LHCN-M2 (cell line): ENCODE results near the gene SPAG5. TPM values are rescaled to one million over a fixed set of nuclear protein-coding genes. Genes with fewer than 3 reads are reported as not detected.

Experiments
- DNase-seq: peaks from one replicate; pipeline ENCODE4 v3.0.0-alpha.2; 2012; ENCODE audit warnings: low read depth
- total RNA-seq: library from RNA; depleted of rRNA; stranded (reverse); fragments of >200 nt; gene quantifications from 2 replicates; pipeline ENCODE4 v1.2.3, GENCODE V29; 2014; rRNA removed

The SPAG5 gene
- total RNA-seq, 1 experiment from 2014 or later, result 106 TPM

DNA sequence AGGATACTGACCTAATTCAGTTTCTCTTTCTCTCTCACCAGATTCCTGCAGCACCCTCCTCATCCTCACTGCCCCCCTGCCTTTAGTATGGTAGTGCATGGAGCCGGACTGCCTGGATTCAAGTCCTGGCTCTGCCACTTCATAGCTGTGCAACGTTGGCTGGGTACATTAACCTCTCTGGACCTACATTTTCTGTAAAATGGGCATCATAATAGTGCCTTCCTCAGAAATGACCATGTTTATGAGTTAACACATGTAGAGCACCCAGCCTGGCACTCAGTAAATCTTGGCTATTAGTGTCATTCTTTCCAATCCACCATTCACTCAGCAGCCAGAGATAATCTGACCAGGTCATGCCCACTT is 53.7 kb downstream of the SPAG5 start:
- no peak for DNase-seq

DNA sequence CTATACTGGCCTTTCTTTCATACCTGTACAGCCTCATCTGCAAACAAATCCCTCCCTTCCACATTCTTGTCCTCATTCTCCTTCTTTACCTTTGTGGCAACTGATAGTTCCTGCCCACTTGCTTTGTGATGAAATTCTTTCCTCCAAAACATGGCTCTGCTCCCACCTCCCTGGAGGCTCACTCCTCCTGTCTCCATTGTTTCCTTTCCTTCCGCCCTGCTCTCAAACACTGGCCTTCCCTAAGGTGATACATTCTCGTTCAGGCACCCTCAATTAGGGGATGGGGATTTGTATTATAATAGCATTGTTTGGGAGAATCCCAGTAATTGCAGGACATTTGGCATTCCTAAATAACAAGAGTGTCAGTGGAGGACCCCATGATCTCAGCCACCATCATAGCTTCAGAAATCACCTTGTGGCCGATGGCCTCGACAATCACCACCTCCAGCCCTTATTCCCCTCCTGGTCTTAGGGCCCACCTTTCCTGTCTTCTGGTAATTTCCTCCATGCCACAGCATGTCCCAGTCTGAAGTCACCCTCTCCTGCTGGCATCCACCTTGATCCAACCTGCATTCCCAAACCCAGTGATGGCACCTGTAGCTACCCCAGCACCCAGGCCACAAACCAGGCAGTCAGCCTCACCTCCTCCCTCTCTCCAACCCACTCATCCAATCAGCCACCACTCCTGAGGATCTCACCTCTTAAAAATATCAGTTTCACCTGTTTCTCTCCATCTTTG is 54.3 kb downstream of the SPAG5 start:
- DNase-seq, result no peak

DNA sequence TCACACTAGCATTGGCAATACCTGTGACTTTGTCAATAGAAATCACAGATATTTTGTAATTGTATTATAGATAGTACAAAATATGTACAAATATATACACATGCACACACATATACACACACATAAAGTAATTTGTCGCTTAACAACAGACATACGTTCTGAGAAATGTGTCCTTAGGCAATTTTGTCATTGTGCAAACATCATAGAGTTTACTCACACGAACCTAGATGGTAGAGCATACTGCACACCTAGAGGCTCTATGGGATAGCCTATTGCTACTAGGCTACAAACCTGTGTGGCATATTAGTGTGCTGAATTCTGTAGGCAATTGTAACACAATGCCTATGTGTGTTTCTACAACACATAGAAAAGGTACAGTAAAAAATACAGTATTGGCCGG is 57.4 kb downstream of the SPAG5 start:
- no peak for DNase-seq

DNA sequence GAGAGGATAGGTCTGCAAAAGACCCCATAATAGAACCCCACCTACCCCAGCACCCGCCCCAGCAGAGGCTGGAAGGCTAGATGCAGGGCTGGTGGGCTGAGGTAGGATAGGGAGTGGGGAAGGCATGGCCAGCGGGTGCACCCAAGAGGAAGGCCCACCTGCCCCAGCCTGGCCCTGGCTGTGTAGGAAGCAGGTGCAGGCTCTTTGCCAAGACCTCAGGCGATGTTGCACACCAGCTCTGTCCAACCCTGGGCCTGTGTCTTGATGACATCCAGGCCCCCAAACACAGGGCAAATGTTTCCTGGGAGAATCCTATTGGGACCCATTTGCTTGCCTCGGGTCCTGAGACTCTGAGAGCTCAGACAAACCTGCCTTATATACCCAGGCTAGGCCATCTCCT is 58.6 kb downstream of the SPAG5 start:
- DNase-seq, result no peak

DNA sequence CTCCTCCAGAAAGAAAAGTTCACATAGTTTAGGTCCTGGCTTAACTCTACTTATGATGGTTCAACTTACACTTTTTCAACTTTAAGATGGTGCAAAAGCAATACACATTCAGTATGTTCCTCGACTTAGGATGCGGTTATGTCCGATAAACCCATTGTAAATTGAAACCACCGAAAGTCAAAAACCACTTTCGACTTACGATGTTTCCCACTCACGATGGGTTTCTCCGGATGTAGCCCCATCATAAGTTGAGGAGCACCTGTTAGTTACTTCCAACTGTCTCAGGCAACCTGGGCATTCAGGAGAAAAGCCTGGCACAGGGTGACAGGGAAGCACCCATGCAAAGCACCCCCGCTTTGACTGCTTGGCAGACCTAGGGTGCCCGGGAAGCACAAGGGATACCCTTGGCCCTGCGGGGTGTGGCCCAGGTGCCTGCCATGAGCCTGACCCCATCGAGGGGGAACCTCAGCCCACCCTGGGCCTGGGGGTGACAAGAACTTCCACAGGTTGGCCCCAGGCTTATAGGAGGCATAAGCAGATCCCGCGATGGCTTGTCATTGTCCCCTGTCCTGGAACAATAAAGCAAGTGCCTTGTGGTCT is 60.4 kb downstream of the SPAG5 start:
- no peak for DNase-seq

DNA sequence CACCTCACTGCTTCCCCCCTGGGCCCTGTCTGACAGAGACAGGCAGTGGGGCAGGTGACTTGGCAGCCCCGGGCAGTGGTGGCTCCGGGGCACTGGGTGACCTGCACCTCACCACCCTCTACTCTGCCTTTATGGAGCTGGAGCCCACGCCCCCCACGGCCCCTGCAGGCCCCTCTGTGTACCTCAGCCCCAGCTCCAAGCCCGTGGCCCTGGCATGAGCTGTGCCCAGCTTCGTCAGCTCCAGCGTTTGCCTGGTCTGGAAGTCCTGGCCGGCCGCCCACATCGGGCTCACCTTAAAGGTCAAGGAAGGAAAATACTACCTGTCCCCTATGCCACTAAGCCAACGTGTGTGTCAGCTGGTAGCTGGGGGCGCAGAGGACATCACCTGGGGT is 61.6 kb downstream of the SPAG5 start:
- DNase-seq, result no peak

DNA sequence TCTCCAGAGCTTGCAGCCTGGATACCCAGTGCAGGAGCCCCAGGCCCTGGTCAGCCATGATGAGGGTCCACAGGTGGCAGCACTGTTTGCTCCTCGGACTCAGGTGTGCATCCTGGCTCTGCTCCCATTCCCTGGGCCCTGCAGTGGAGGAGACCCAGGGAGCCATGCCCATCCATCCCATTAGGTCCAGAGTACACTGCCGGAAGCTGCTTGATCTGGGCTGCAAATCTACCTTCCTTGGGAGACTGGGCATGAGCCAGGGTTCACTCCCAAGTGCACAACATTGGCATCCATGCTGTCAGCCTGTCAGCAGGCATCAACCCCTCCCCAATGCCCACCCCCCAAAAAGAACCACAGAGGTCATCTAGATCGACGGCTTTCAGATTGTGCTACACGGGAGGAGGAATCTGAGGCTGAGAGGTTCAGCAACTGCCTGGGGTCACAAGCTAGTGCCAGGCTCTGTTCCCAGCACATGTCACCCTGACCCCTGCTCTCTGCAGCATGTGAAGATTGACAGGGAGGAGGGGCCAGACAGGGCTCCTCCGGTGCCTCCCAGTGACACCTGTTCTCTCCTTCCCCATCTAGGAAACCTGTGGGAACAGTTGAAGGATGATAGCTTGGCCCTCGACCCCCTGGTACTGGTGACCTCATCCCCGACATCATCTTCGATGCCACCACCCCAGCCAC is 62.1 kb downstream of the SPAG5 start:
- no peak for DNase-seq

DNA sequence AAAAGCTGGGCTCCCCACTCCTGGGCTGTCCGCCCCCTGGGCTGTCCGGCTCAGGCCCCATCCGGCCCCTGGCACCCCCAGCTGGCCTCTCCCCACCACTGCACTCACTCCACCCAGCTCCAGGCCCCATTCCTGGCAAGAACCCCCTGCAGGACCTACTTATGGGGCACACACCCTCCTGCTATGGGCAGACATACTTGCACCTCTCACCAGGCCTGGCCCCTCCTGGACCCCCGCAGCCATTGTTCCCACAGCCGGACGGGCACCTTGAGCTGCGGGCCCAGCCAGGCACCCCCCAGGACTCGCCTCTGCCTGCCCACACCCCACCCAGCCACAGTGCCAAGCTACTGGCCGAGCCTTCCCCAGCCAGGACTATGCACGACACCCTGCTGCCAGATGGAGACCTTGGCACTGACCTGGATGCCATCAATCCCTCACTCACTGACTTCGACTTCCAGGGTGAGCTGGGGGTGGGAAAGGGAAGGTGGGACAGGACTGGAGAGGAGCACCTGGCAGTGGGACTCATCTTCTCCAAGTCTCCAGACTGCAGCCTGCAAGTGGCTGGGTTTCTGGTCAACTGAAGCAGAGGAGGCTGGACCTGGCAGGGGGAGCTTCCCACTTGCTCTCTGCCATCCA is 64.0 kb downstream of the SPAG5 start:
- no peak for DNase-seq

DNA sequence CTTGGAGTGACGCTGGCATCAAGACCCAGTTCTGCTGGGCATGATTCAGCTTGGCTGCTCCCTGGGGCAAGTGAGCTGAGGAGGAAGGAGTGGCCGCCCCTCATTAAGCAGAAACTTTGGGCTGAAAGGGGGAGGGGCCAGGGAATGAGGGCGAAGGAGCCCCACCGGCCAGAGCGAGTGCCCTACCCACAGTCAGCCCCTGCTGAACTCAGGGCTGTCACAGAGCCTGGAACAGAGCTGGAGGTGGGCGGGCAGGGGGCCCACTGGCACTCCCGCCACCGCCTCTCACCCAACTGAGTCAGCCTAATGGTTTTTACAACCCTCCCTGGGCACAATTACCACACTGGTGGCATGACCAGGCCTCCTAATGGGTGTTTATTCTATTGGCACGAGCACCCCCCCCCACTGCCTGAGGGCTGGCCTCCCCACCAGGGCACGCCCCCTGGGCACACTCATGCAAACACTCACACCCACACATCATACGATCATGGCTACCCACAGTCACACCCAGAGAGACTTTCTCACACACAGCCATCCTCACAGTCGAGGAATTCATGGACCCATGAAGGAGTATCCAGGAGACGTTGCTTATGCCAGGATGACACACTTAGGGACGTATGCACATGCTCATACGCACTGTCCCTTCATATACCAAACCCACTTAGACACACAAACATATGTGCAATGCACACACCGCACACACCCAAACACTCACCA is 65.6 kb downstream of the SPAG5 start:
- no peak for DNase-seq

DNA sequence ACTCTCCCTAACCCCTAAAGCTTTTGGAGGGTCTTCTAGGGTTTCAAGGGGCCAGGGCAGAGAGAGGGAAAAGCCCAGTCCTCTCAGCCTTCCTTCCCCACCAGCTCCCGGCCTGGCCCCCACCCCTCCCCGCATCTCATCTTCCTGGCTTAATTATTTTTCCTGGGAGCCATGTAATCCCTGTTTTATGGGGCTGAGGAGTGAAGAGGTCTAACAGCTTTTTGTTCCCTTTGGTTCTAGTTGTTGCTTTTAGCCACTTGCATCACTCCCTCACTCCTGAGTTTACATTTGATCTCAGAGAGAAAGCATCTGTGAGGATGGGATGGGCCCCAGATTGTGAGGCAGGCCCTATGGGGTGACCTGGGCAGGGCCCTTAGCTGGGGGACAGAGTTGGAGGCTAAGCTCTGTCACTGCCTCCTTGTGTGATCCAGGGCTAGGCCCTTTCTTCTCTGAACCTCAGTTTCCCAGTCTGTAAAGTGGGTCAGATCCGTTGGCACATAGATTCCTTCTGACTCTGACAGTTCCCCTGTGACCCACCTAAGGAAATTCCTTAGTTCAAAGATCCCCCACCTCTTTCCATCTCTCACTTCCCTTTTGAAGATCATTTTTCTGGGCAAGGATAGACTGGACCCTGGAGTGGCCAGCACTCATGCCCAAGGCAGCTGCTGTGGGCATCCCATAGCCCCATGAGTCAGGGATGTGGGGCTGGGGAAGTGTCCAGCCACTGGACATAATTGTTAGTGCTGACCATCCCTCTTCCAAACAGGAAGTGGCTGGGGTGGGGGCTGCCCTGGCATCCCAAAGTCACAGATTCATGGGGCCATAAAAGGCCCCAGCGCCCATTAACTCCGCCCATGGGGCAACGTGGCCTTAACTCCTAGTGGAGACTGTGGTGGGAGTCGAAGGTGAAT is 66.5 kb downstream of the SPAG5 start:
- peak; percentile 34 for DNase-seq

DNA sequence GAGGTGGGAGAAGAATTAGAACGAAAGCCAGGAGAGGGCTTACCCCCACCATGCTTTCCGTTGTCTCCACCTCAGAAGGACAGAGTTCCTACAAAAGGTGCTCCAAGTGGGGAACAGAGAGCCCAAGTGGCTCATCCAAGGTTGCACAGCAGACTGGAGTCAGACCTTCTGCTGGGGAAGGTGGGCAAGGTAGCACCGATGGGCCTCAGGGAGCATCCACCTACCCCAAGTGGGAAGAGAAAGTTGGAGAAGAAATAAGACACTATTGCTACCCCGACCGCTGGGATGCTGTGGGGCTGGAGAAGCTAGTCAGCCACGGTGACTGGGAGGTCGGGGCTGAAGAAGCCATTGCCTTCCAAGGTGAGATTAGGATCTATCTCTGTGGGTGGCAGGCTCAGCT is 67.9 kb downstream of the SPAG5 start:
- no peak for DNase-seq

DNA sequence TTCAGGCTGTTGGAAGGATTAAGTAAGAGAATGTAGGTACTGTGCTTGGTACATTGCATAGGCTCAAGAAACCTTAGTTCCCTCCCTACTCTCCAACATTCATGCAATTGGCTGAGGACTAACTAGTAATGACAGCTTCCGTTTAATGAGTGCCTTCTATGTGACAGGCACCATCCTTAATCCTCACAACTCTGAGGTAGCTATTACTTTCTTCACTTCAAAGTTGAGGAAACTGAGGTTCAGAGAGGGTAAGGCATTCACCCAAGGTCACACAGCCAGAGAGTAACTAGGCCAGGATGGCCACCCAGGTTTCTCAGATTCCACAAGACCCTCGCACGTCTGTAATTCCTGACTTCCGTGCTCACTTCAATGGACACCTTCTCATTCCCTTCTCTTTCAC is 68.6 kb downstream of the SPAG5 start:
- DNase-seq, result no peak

DNA sequence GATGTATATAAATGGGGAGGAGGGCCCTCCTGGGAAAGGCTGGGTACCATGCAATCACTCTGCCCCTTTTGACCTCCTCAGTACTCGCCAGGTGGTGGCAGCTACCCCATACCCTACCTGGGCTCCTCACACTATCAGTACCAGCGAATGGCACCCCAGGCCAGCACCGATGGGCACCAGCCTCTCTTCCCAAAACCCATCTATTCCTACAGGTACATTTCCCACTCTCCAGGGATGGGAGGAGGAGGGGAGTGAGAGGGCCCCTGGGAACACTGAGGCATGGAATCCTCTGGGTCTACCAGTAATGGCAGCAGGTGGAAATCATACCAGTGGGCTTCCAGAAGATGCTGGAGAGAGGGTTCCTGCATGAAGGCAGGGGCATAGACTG is 69.8 kb downstream of the SPAG5 start:
- no peak for DNase-seq

DNA sequence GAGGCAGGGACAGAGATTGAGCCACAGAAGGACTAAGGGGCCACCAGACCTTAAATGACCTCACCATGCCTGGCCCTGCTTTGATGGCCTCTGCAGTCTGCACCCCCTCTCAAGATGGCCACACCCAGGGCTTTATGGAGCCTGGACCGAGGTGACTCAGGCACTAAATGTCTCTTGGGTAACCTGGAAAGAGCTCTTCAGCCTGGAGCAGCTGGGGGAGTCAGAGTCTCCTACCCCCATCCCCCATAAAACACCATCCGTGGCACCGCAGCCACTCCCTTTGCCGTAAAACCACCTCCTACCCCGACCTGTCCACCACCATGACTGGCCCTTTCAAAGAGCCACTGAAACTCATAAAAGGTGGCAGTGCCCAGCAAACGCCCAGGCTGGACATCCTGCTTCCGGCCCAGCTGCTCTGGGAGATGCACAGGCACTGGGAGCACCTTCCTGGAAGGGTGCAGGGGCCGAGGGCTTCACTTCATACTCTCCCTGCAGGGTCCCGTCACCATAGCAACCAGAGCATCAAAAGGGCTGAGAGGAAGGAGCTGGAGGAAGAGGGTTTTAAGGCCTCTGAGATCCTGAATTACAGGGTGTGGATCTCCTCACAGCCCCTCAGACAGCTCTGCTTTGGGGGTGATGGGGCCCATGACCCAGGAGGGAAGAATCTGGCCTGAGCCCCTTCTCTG is 70.4 kb downstream of the SPAG5 start:
- DNase-seq, result peak; percentile 13

DNA sequence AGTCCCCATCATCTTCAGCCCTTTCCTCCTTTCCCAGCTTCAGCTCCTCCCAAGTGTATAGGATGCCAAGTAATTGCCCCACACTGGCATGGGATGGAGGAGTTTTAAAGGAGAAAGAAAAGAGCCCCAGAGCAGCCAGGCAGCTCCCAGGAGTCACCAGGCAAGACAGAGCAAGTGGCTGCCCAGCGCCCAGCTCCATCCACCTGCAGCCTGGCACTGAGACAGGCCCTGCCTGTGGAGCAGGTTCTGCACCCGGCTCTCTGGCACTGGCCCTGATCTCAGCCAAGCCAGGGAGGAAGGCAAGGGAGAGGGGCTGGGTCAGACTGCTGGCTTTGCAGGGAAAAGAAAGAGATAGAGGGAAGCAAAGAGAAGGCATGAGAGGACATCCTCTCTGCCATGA is 71.0 kb downstream of the SPAG5 start:
- no peak for DNase-seq

Other genes with a start within 250 kb of the SPAG5 start
- 121 and 127 TPM in 2 replicates for gene POLDIP2, start 241.5 kb downstream of the SPAG5 start, total RNA-seq
- gene SEBOX, start 233.8 kb downstream of the SPAG5 start, total RNA-seq, result not detected in 2 replicates
- 0.40 TPM in 1 of 2 replicates, not detected in the other for gene VTN, start 228.7 kb downstream of the SPAG5 start, total RNA-seq
- gene SARM1, start 227.3 kb downstream of the SPAG5 start, total RNA-seq, result 13.5 and 18.5 TPM in 2 replicates
- 1.0 and 1.2 TPM in 2 replicates for gene SLC46A1, start 192.8 kb downstream of the SPAG5 start, total RNA-seq
- not detected in 2 replicates for gene SLC13A2, start 125.4 kb downstream of the SPAG5 start, total RNA-seq
- not detected in 2 replicates for gene FOXN1, start 92.7 kb downstream of the SPAG5 start, total RNA-seq
- gene UNC119, start 46.4 kb downstream of the SPAG5 start, total RNA-seq, result 44.3 and 47.6 TPM in 2 replicates
- 45.2 and 65.0 TPM in 2 replicates for gene PIGS, start 27.5 kb downstream of the SPAG5 start, total RNA-seq
- 38.5 and 47.4 TPM in 2 replicates for gene ALDOC, start 22.1 kb downstream of the SPAG5 start, total RNA-seq
- 3.5 and 6.1 TPM in 2 replicates for gene RSKR, start 15.2 kb upstream of the SPAG5 start, total RNA-seq
- 119 and 139 TPM in 2 replicates for gene BLTP2, start 46.1 kb upstream of the SPAG5 start, total RNA-seq
- gene SDF2, start 62.9 kb upstream of the SPAG5 start, total RNA-seq, result 47.5 and 47.6 TPM in 2 replicates
- 31.8 and 39.8 TPM in 2 replicates for gene SUPT6H, start 63.2 kb upstream of the SPAG5 start, total RNA-seq
- 1.2 and 2.4 TPM in 2 replicates for gene PROCA1, start 112.9 kb upstream of the SPAG5 start, total RNA-seq
- gene RAB34, start 118.8 kb upstream of the SPAG5 start, total RNA-seq, result 396 and 449 TPM in 2 replicates
- gene RPL23A, start 121.0 kb upstream of the SPAG5 start, total RNA-seq, result 312 and 418 TPM in 2 replicates
- gene TLCD1, start 127.2 kb upstream of the SPAG5 start, total RNA-seq, result 9.2 and 9.9 TPM in 2 replicates
- 2.2 and 3.4 TPM in 2 replicates for gene NEK8, start 129.8 kb upstream of the SPAG5 start, total RNA-seq
- 37.4 and 57.5 TPM in 2 replicates for gene TRAF4, start 145.0 kb upstream of the SPAG5 start, total RNA-seq
- gene FAM222B, start 243.8 kb upstream of the SPAG5 start, total RNA-seq, result 16.2 and 18.0 TPM in 2 replicates